Upper lobe of right lung (tissue), 1 donor: ENCODE measurements around the gene SEZ6L2. TPM values are rescaled to one million over a fixed set of nuclear protein-coding genes. Genes with fewer than 3 reads are reported as not detected.

Experiments
- ATAC-seq: fragments of 200-7000 bp; cut with Tn5 transposase; one replicate; pipeline ENCODE4 v1.9.1; 2020; ENCODE audit warnings: mild to moderate bottlenecking, moderate library complexity
- DNase-seq: peaks from one replicate; pipeline ENCODE4 v3.0.0-alpha.2; 2020
- H3K27ac ChIP-seq: fragments of 200-600 bp; one replicate; pipeline ENCODE4 v1.8.0; 2022
- H3K27me3 ChIP-seq: fragments of 200-600 bp; one replicate; pipeline ENCODE4 v1.8.0; 2022; ENCODE audit warnings: mild to moderate bottlenecking
- H3K36me3 ChIP-seq: fragments of 200-600 bp; one replicate; pipeline ENCODE4 v1.8.0; 2022
- H3K4me1 ChIP-seq: fragments of 200-600 bp; one replicate; pipeline ENCODE4 v1.8.0; 2022
- H3K4me3 ChIP-seq: fragments of 200-600 bp; one replicate; pipeline ENCODE4 v1.8.0; 2022; ENCODE audit warnings: mild to moderate bottlenecking
- H3K9me3 ChIP-seq: fragments of 200-600 bp; one replicate; pipeline ENCODE4 v1.8.0; 2022
- intact Hi-C: fragments of 100-400 bp; cut with DNase I; formaldehyde crosslinking; loops from one replicate; pipeline ENCODE4 v1.11.0; 2022
- total RNA-seq: library from RNA; stranded (reverse); fragmentation: NEBNext Ultra II Directional; extraction: Animal tissue kit (Norgen Biotek cat#: 25700); gene quantifications from one replicate; pipeline ENCODE4 v1.2.1, GENCODE V29; 2021
- TF ChIP-seq, protein P1 (sequence below): fragments of 200-600 bp; IDR thresholded peaks from one replicate; pipeline ENCODE4 v1.8.0; 2022; ENCODE audit warnings: antibody characterized with exemption
- donor health status: DM: no; HTN: yes; CAD: no; lungs with severe emphysema.

The SEZ6L2 gene
- total RNA-seq, 1 donor from 2014 or later, result 11.9 TPM

DNA sequence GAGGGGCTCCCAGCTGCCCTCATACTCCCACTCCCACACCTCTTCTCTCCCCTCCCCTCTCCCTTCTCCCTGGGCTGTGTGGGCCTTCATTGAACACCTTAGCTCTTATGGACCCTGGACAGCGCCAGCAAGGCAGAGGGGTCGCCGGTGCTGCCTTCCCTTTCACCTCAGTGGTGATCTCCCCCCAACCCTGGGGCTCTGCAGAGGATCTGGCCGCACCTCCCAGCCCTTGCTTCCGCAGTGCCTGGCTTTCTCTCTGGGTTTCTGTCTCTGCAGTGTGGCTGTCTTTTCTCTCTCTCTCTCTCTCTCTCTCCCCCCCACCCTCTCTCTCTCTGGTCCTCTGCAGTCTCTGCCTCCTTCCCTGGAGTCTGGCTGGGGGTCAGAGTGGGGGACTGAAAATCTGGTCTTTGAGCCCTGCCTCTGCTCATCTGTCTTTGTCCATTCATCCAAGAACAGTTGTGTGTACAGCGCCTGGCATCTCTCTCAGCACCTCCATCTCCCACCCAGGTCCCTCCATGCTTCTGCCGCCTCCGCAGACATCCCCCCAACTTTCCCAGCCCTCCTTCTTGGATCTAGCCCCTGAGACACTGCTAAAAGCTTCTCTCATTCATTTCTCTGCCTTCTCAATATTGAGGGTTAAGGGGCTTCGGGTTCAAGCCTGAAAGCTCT, 1.1 kb downstream of the SEZ6L2 start:
- Histone ChIP-seq H3K4me3 (no peak overlapping the region), H3K4me1 (no peaks in the 10 kb centered on the region), H3K36me3 (no peaks in the 10 kb centered on the region), H3K27me3 (peaks cover 19% of the 10 kb centered on the region), H3K9me3 (no peaks in the 10 kb centered on the region), H3K27ac (no peak overlapping the region)
- intact Hi-C loops, result no loop called here
- TF ChIP-seq, protein P1, sequence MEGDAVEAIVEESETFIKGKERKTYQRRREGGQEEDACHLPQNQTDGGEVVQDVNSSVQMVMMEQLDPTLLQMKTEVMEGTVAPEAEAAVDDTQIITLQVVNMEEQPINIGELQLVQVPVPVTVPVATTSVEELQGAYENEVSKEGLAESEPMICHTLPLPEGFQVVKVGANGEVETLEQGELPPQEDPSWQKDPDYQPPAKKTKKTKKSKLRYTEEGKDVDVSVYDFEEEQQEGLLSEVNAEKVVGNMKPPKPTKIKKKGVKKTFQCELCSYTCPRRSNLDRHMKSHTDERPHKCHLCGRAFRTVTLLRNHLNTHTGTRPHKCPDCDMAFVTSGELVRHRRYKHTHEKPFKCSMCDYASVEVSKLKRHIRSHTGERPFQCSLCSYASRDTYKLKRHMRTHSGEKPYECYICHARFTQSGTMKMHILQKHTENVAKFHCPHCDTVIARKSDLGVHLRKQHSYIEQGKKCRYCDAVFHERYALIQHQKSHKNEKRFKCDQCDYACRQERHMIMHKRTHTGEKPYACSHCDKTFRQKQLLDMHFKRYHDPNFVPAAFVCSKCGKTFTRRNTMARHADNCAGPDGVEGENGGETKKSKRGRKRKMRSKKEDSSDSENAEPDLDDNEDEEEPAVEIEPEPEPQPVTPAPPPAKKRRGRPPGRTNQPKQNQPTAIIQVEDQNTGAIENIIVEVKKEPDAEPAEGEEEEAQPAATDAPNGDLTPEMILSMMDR, result no peak
- DNase-seq, result no peak
- no peak for ATAC-seq

DNA sequence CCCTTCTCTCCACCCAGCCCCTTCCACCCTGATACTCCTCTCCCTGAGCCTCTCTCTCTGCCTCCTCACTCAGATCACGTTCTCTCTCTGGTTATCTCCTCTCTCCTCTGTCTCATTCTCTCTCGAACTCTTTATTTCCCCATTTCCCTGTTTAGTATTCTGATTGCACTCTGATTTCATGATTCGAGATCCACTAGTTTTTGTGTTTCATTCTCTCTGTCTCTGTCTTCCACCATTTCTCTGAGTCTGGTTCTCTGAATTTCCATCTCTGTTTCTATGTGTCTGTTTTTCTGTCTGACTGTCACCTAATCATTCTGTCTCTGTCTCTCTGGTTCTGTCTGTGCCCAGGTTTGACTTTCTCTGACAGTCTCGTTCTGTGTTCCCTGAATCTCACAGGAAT, 2.0 kb downstream of the SEZ6L2 start:
- no peak overlapping the region for H3K27ac ChIP-seq
- H3K27me3 ChIP-seq, result peaks cover 19% of the 10 kb centered on the region
- ATAC-seq, result no peak
- intact Hi-C loops, result no loop called here
- no peak for DNase-seq
- no peak overlapping the region for H3K4me3 ChIP-seq
- H3K4me1 ChIP-seq, result no peaks in the 10 kb centered on the region
- no peaks in the 10 kb centered on the region for H3K9me3 ChIP-seq
- TF ChIP-seq, protein P1, result no peak
- no peaks in the 10 kb centered on the region for H3K36me3 ChIP-seq

DNA sequence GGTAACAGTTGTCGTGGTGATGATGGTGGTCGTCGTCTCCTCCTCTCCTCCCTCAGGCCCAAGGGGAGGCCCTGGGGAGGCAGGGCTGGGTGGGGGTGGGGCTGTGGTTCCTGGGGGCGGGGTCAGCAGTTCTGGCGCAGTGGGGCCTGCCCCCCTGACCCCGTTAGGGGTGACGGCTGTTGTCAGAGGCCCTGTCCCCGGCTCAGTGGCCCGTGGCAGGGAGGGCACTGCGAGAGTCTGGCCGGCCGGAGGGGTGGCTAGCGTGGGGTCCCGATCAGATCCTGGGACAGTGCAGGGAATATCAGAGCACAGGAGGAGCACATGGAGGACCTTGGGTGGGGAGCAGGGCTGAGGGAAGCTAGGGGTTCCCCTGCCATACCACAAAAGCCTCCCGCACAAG, 2.5 kb downstream of the SEZ6L2 start:
- H3K27ac ChIP-seq, result no peak overlapping the region
- intact Hi-C loops, result no loop called here
- H3K36me3 ChIP-seq, result no peaks in the 10 kb centered on the region
- peaks cover 19% of the 10 kb centered on the region for H3K27me3 ChIP-seq
- H3K4me1 ChIP-seq, result no peaks in the 10 kb centered on the region
- DNase-seq (no peak), ATAC-seq (no peak)
- no peak overlapping the region for H3K4me3 ChIP-seq
- H3K9me3 ChIP-seq, result no peaks in the 10 kb centered on the region
- TF ChIP-seq, protein P1, result no peak

DNA sequence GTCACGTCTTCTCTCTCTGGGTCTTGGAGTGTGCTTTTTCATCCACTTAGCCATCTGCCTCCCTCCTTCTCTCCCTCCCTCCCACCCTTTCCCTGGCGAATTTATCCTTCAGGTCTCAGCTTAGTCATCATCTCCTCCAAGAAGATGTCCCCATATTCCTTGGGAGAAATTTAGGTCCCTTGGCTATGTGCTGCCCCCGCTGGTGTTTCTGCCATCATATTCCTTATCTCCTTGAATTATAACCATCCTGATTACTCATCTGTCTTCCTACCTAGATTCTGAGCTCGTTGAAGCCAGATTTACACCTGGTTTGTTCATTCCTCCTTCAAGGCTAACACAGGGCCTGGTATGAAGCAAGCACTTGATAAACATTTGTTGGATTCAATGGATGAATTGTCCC, 5.0 kb downstream of the SEZ6L2 start:
- no peaks in the 10 kb centered on the region for H3K9me3 ChIP-seq
- ATAC-seq (no peak), DNase-seq (no peak)
- peaks cover 19% of the 10 kb centered on the region for H3K27me3 ChIP-seq
- no peaks in the 10 kb centered on the region for H3K4me1 ChIP-seq
- intact Hi-C loops, result no loop called here
- H3K36me3 ChIP-seq, result no peaks in the 10 kb centered on the region
- TF ChIP-seq, protein P1, result no peak
- H3K27ac ChIP-seq, result no peak overlapping the region
- H3K4me3 ChIP-seq, result no peak overlapping the region

DNA sequence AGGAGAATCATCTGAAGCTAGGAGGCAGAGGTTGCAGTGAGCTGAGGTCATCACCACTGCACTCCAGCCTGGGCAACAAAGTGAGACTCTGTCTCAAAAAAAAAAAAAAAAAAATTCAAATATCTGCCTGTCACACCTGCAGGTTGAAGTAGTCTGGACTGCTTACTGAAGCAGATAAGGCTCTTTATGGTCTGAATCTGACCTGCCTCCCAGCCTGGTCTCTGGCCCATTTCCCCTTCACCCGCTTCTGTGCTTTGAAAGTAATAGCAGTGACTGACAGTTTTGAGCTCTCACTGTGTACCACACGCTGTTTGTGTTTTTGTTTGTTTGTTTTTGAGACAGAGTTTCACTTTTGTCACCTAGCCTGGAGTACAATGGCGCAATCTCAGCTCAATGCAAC, 5.8 kb downstream of the SEZ6L2 start:
- peaks cover 19% of the 10 kb centered on the region for H3K27me3 ChIP-seq
- no peak for ATAC-seq

More for the DNA sequence above, 5.8 kb downstream of the SEZ6L2 start:
- DNase-seq, result no peak
- H3K4me3 ChIP-seq, result no peak overlapping the region
- TF ChIP-seq, protein P1, result no peak
- intact Hi-C loops, result no loop called here
- no peak overlapping the region for H3K27ac ChIP-seq
- no peaks in the 10 kb centered on the region for H3K9me3 ChIP-seq
- no peaks in the 10 kb centered on the region for H3K4me1 ChIP-seq
- H3K36me3 ChIP-seq, result no peaks in the 10 kb centered on the region
